ENCODE measurements around the gene ZFAND6. TPM values are rescaled to one million over a fixed set of nuclear protein-coding genes. Genes with fewer than 3 reads are reported as not detected.

Gene ZFAND6
- total RNA-seq, 4 donors from 2014 or later: 71.1 to 102 (median 82.5) TPM

- WGBS, 2 donors: 17 to 29% methylated on average over 3 of the region's 3 CpGs
- DNase-seq: no peak
- intact Hi-C loops (cut with DNase I): no loop called here
- peak overlapping the region; percentile 25 to 57 (median 48) for H3K4me3 ChIP-seq
- no peak for TF ChIP-seq POLR2A (IDR thresholded peaks at IDR 0.05)
- TF ChIP-seq CTCF (IDR thresholded peaks at IDR 0.05): no peak
- peak overlapping the region in 2 of 4 donors; percentile 80 to 84 for H3K27ac ChIP-seq
- H3K9me3 ChIP-seq: no peaks in the 10 kb centered on the region
- no peaks in the 10 kb centered on the region for H3K36me3 ChIP-seq
- H3K4me1 ChIP-seq: peaks cover 3 to 74% (median 22%) of the 10 kb centered on the region in 3 donors
- H3K27me3 ChIP-seq: no peaks in the 10 kb centered on the region
Measured at GRCh38 chr15:80073197-80073596, 13.7 kb downstream of the ZFAND6 start.

- no peaks in the 10 kb centered on the region for H3K9me3 ChIP-seq
- H3K27ac ChIP-seq: no peak overlapping the region
- no peaks in the 10 kb centered on the region for H3K27me3 ChIP-seq
- 51% methylated on average over 8 of the region's 8 CpGs for WGBS, 2 donors
- no peak overlapping the region for H3K4me3 ChIP-seq
- peaks cover 3 to 43% (median 18%) of the 10 kb centered on the region in 3 donors for H3K4me1 ChIP-seq
- no peak for DNase-seq
- TF ChIP-seq POLR2A (IDR thresholded peaks at IDR 0.05) (no peak), CTCF (IDR thresholded peaks at IDR 0.05) (no peak)
- H3K36me3 ChIP-seq: no peaks in the 10 kb centered on the region
- intact Hi-C loops (cut with DNase I): no loop called here
Measured at GRCh38 chr15:80076321-80077318, 17.1 kb downstream of the ZFAND6 start.

- Histone ChIP-seq H3K27ac (no peak overlapping the region), H3K4me3 (no peak overlapping the region), H3K4me1 (peaks cover 0 to 5% (median 5%) of the 10 kb centered on the region in 3 donors), H3K27me3 (no peaks in the 10 kb centered on the region), H3K9me3 (no peaks in the 10 kb centered on the region), H3K36me3 (no peaks in the 10 kb centered on the region)
- intact Hi-C loops (cut with DNase I): no loop called here
- WGBS, 2 donors: 79 to 96% methylated on average over 2 of the region's 2 CpGs
- no peak for DNase-seq
- TF ChIP-seq POLR2A (IDR thresholded peaks at IDR 0.05): no peak
- TF ChIP-seq CTCF (IDR thresholded peaks at IDR 0.05): no peak
Measured at GRCh38 chr15:80081390-80081789, 21.9 kb downstream of the ZFAND6 start.

- Histone ChIP-seq H3K4me3 (no peak overlapping the region), H3K27me3 (no peaks in the 10 kb centered on the region), H3K4me1 (peaks cover 0 to 6% (median 0%) of the 10 kb centered on the region in 3 donors), H3K36me3 (no peaks in the 10 kb centered on the region), H3K27ac (no peak overlapping the region), H3K9me3 (no peaks in the 10 kb centered on the region)
- TF ChIP-seq CTCF (IDR thresholded peaks at IDR 0.05): no peak
- no peak for TF ChIP-seq POLR2A (IDR thresholded peaks at IDR 0.05)
- intact Hi-C loops (cut with DNase I): no loop called here
- WGBS, 2 donors: 53 to 64% methylated on average over 5 of the region's 5 CpGs
- DNase-seq: no peak
Measured at GRCh38 chr15:80087104-80087503, 27.6 kb downstream of the ZFAND6 start.

- 89% methylated on average over 1 of the region's 1 CpG for WGBS, 2 donors
- DNase-seq: no peak
- intact Hi-C loops (cut with DNase I): no loop called here
- Histone ChIP-seq H3K27me3 (no peaks in the 10 kb centered on the region), H3K4me1 (peaks cover 0 to 25% (median 4%) of the 10 kb centered on the region in 3 donors), H3K4me3 (no peak overlapping the region), H3K36me3 (no peaks in the 10 kb centered on the region), H3K9me3 (no peaks in the 10 kb centered on the region), H3K27ac (no peak overlapping the region)
- TF ChIP-seq CTCF (IDR thresholded peaks at IDR 0.05) (no peak), POLR2A (IDR thresholded peaks at IDR 0.05) (no peak)
Measured at GRCh38 chr15:80090041-80090440, 30.6 kb downstream of the ZFAND6 start.

All from esophagus squamous epithelium (tissue), 5 donors.